HG03045 (cell line): ENCODE measurements around the gene TMEM244.
"Not testable (repeated sequence)": the region's sequence is repeated elsewhere in the genome, so short reads cannot be mapped to it uniquely, and the experiment has no call there.

Experiments used
- ATAC-seq: cut with Tn5 transposase; IDR thresholded peaks from one replicate; pipeline ENCODE4 v1.9.1; 2021; ENCODE audit warnings: mild to moderate bottlenecking, moderate library complexity; ENCODE audit not compliant: unreplicated experiment

The TMEM244 gene

DNA sequence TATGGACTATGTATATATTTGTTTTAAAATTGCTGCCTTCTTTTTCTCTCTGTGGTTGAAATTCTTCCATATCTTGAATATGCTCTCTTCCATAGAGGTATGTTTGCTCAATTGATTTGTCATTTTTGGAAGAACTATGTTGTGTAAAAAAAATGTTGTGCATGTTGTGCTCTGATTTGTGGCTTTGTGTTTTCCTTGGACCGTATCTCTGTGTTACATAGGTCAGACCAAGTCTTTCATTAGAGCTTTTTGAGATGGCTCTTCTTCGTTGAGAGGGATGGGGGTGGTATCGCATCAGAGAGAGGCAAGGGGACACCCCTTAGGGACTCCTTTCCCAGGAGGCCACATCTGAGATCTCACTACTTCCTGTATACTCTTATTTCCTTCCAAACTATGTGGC is 43.8 kb downstream of the TMEM244 start:
- no peak for ATAC-seq

DNA sequence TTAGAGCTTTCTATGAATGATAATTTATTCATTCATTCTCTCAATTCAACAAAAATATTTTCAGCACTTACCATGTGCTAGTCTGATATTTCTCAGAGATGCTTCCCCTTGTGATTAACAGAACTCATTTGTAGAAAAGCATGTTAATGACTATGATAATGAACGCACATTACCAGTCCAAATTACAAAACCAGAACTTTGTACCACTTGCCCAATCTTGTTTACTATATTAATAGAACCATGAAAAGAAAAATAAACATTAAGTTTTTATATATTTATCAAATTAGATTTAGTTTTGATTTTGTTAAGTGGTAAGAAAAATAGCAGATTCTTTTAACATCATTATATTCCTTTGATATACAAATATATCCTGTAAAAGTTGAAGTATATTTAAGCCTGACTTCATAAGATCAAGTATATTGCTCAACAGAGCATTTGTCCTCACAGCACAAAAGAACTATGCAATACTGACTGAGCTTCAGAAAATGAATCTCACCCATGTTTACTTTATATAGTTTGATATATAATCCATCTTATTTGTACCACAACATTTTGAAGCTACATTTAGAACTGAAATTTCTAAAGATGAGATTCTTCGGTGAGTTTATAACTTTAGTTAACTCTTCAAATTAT is 48.9 kb downstream of the TMEM244 start:
- ATAC-seq, result no peak

DNA sequence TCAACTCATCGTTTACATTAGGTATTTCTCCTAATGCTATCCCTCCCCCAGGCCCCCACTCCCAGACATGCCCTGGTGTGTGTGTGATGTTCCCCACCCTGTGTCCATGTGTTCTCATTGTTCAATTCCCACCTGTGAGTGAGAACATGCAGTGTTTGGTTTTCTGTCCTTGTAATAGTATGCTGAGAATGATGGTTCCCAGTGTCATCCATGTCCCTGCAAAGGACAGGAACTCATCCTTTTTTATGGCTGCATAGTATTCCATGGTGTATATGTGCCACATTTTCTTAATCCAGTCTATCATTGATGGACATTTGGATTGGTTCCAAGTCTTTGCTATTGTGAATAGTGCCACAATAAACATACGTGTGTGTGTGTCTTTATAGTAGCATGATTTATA is 54.0 kb downstream of the TMEM244 start:
- not testable (repeated sequence) for ATAC-seq

DNA sequence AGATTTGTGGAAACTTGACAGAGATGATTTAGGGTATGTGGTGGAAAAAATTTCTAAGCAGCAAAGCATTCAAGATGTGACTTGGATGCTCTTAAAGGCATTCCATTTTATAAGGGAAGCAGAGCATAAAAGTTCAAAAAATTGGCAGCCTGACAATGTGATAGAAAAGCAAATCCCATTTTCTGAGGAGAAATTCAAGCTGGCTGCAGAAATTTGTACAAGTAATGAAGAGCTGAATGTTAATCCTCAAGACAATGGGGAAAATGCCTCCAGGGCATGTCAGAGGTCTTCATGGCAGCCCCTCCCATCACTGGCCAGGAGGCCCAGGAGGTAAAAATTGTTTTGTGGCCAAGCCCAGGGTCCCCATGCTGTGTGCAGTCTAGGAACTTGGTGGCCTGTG is 58.2 kb downstream of the TMEM244 start:
- ATAC-seq, result not testable (repeated sequence)

DNA sequence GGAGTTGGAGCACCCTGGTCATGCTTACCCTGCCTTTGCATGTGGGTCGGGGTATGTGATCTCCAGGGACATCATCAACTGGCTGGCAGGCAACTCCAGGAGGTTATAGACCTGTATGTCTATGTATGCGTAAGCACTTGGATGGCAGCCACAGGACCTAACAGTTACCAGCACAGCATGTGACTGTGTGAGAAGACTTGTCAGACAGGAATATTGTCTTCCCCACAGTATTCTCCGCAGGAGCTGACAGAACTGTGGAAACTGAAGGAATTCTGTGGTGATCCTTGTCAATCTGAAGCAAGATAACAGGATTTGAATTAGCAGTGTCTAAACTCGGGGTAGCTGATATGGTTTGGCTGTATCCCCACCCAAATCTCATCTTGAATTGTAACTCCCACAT is 59.2 kb downstream of the TMEM244 start:
- no peak for ATAC-seq

DNA sequence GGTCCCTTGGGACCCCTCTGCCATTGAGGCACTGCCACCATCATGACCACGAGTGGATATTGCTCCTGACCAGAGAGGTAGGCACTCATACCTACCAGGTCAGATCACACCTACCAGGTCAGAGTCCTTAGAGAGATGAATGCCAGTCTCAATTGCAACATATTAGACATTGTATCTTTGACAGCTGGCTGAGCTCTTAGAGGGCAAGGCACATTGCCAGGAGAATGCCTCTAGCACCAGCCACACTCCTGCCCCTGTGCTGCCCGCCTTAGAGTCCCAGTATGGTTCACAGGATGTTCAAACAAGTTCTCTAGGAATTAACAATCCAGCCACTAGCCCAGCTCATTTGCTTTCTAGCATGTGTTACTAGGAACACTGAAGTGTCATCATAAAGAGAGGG is 65.9 kb downstream of the TMEM244 start:
- ATAC-seq, result no peak

DNA sequence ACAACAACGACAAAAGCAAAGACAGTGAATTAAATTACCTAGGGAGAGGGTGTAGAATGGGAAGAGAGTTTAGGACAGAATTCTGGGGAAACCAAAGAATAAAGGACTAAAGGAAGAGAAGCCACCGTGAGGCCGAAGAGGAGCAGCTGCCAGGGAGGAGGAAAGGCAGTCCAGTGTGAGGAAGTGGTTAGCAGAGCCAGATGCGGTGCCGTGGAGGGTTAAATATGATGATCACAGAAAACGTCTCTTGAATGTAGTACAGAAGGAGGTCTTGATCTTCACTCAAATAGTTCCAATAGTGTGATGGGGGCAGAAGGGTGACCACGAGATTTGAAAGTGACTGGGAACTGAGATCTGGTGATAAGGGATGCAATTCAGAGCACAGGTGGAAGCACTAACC is 67.7 kb downstream of the TMEM244 start:
- ATAC-seq, result no peak

DNA sequence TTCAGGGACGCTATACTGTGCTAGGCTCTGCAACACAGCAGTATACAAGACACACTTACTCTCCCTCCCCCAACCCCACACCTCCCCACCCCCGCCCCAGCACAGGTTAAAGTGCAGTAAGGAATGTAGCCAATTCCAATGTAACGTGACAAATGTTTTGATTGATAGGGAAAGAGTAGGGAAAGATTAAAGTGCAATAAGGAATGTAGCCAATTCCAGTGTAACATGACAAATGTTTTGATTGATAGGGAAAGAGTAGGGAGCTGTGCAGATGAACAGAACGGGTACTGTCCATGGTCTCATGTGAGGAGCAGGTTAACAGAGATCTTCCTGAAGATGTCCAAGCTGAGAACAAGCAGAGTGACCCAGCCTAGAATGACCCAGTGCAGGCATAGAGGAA is 69.1 kb downstream of the TMEM244 start:
- ATAC-seq, result no peak

DNA sequence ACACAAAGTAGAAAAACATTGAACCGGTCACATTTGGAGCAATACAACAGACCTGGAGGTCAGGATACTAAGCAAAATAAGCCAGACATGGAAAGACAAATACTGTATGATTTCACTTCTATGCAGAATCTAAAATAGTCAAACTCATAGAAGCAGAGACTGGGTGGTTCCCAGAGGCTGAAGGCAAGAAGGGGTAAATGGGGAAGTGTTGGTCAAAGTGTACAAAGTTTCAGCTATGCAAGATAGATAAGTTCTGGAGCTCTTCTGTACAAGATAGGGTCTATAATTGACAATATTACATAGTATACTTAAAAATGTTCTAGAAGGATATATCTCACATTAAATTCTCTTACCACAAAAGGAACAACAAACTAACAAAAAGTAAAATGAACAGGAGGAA is 70.3 kb downstream of the TMEM244 start:
- no peak for ATAC-seq

DNA sequence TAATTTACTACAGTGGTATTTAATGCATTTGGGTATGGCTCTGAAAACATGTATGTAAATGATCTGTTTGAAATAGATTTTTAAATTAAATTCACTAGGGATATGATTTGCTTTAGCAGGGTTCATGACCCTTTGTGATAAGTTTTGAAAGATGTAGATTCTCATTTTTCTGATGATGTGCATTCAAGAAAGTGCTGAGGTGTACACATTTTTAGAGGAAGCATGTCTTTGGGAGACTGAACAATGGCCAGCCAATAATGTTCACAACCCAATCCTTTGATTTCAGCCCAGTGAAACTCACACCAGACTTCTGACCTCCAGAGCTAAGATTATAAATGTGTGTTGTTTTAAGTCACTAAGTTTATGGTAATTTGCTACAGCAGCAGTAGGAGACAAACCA is 71.1 kb downstream of the TMEM244 start:
- no peak for ATAC-seq

DNA sequence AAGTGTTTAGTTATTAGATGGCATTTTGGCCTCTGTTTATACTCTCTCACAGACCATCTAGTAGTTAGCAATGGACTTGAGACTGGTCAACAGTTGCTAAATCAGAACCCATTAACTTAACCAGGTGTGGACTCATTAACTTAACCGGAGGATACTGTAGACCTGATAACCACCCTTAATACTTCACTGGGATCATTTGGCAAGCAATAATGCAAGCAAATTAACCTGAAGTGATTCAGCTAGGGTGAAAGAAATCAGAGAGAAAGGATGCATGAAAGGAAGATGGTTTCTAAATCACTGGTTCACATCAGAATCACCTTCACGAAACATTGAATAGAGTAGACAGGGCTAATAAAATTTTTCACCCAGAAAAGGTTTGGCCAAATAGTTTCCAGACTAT is 73.3 kb downstream of the TMEM244 start:
- ATAC-seq, result no peak

DNA sequence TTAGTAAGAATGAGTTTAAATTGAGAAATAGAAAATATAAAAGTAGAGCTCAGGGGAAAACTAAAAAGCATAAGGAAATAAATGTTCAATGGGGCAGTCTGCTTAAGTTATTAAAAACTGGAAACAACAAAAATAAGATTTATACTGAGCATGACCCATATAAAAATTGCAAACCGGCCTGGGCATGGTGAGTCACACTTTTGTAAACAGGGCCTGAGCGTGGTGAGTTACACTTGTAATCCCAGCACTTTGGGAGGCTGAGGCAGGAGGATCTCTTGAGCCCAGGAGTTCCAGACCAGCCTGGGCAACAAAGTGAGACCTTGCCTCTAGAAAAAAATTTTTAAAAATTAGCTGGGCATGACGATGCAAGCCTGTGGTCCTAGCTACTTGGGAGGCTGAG is 74.6 kb downstream of the TMEM244 start:
- ATAC-seq, result no peak

DNA sequence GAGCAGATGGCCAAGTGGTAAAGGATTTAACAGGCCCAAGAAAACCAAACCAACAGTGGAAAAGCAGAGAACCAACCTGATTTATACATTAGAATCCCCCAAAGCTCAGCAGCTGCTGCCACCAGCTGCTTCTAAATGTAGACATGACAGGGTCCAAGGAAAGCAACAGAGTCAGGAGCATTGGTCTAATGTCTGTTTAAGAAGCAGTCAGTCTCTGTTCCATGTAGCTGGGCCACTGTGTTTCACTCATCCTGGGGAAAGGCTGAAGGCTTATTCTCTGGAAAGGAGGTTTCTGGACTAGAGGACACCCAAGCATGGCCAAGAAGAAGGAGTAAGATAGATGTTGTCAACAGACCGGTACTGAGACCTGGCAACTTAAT is 75.4 kb downstream of the TMEM244 start:
- ATAC-seq, result no peak

DNA sequence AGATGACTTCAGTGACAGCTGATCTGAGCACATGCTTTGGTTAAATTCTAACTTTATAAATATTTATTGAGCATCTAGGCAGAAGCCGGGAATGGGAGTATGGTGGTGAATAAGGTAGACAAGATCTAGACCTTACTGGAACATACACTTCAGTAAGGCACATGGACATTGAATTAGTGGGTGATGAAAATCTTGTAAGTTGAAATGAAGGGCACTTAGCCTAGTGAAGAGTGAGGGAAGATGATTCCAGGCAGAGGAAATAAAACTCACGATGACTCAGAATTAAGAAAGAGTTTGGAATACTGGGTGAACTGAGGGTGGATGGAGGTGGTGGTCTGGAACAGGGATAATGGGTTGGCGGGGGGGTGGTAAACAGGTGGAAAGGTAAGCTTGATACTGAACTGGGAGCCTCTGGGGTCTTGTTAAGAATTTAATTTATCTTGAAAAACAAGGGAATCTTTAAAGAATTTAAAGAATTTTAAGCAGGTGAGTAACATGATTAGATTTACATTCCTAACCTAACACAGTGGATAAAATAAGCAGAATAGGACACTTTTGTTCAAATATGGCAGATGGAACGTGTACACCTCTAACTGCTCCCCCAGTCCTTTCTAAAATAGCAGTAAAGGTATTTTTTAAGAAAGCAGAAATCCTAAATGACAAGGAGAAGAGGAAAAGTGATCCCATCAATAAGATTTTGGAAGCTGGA is 75.9 kb downstream of the TMEM244 start:
- no peak for ATAC-seq
